Uterus (tissue), 4 donors: ENCODE results near the gene SLC25A12. TPM values are rescaled to one million over a fixed set of nuclear protein-coding genes. Genes with fewer than 3 reads are reported as not detected.

Experiments
- DNase-seq, 2 donors: peaks; one replicate each; pipeline ENCODE4 v3.0.0-alpha.2; 2019 to 2020
- H3K27ac ChIP-seq, 2 donors: fragments of 200-600 bp; sonication (generic); 1 replicate in 1 of 2; 2 replicates in 1 of 2; pipeline ENCODE4 v1.5.1; 2016 to 2018
- H3K27me3 ChIP-seq, 2 donors: fragments of 200-600 bp; sonication (generic); one replicate each; pipeline ENCODE4 v1.5.1; 2018 to 2019; ENCODE audit warnings: control low read depth in 1 of 2
- H3K36me3 ChIP-seq, 2 donors: fragments of 200-600 bp; sonication (generic); one replicate each; pipeline ENCODE4 v1.5.1; 2019; ENCODE audit warnings: control low read depth in 1 of 2
- H3K4me1 ChIP-seq, 2 donors: fragments of 200-600 bp; sonication (generic); one replicate each; pipeline ENCODE4 v1.5.1; 2018 to 2019; ENCODE audit warnings: control low read depth in 1 of 2
- H3K4me3 ChIP-seq, 2 donors: fragments of 200-600 bp; sonication (generic); 1 replicate in 1 of 2; 2 replicates in 1 of 2; pipeline ENCODE4 v1.5.1; 2018 to 2019; ENCODE audit warnings: mild to moderate bottlenecking in 1 of 2
- H3K9me3 ChIP-seq, 2 donors: fragments of 200-600 bp; sonication (generic); one replicate each; pipeline ENCODE4 v1.5.1; 2019; ENCODE audit warnings: control low read depth in 1 of 2
- CTCF ChIP-seq, 4 experiments: fragments of 200-600 bp in 2 of 4; fragments of 450-650 bp in 2 of 4; sonication (generic) in 2 of 4; IDR thresholded peaks; one replicate each; pipeline ENCODE4 v1.5.1; 2016 to 2019; ENCODE audit warnings: antibody characterized with exemption in 4 of 4, mild to moderate bottlenecking in 2 of 4, moderate library complexity in 1 of 4
- POLR2A ChIP-seq, 2 donors: fragments of 450-650 bp; IDR thresholded peaks; one replicate each; pipeline ENCODE4 v1.6.1; 2016; ENCODE audit warnings: antibody characterized with exemption in 2 of 2, mild to moderate bottlenecking in 1 of 2, moderate library complexity in 1 of 2
- intact Hi-C: fragments of 100-400 bp; cut with DNase I; formaldehyde crosslinking; loops from one replicate; pipeline ENCODE4 v1.15.1; 2023; ENCODE audit warnings: low total_unique reads
- total RNA-seq, 4 donors: library from RNA; depleted of rRNA in 3 of 4; stranded (reverse); fragments of >200 nt in 3 of 4; gene quantifications; one replicate each; pipeline versions ENCODE4 v1.1.0 to v1.2.4, GENCODE V29; 2014 to 2023
- donor health status: DM: yes; HTN: yes; CAD: no.

The SLC25A12 gene
- total RNA-seq, 4 donors from 2014 or later: 25.9 to 69.4 (median 35.3) TPM

- intact Hi-C loops: no loop called here
- no peak for DNase-seq
- Histone ChIP-seq H3K27ac (no peak overlapping the region), H3K27me3 (no peaks in the 10 kb centered on the region), H3K4me1 (no peaks in the 10 kb centered on the region), H3K9me3 (no peaks in the 10 kb centered on the region), H3K36me3 (no peaks in the 10 kb centered on the region), H3K4me3 (no peak overlapping the region)
- TF ChIP-seq CTCF (IDR thresholded peaks at IDR 0.05): no peak
- no peak for TF ChIP-seq POLR2A (IDR thresholded peaks at IDR 0.05)
Measured at GRCh38 chr2:171874963-171875362, 19.1 kb downstream of the SLC25A12 start.

DNA sequence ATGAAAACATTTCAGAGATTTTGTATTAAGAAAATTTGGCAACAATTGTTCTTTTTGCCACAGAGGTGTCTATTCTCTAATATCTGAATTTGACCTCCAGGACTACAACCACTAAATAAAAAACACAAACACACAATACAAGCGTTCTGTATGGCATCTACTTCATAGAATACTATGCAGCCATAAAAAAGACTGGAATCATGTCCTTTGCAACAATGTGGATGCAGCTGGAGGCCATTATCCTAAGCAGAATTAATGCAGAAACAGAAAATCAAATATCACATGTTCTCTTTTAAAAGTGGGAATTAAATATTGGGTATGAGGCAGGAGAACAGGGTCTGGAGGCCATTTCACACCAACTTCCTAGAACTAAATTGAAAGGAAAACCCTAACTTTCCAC lies 19.5 kb downstream of the SLC25A12 start:
- H3K4me3 ChIP-seq: no peak overlapping the region
- no peaks in the 10 kb centered on the region for H3K9me3 ChIP-seq
- no peak for DNase-seq
- intact Hi-C loops: no loop called here
- no peaks in the 10 kb centered on the region for H3K36me3 ChIP-seq
- H3K27me3 ChIP-seq: no peaks in the 10 kb centered on the region
- H3K4me1 ChIP-seq: no peaks in the 10 kb centered on the region
- TF ChIP-seq POLR2A (IDR thresholded peaks at IDR 0.05) (no peak), CTCF (IDR thresholded peaks at IDR 0.05) (no peak)
- no peak overlapping the region for H3K27ac ChIP-seq

- Histone ChIP-seq H3K4me3 (no peak overlapping the region), H3K27me3 (no peaks in the 10 kb centered on the region), H3K36me3 (no peaks in the 10 kb centered on the region), H3K9me3 (no peaks in the 10 kb centered on the region), H3K4me1 (no peaks in the 10 kb centered on the region), H3K27ac (no peak overlapping the region)
- intact Hi-C loops: no loop called here
- no peak for DNase-seq
- no peak for TF ChIP-seq CTCF (IDR thresholded peaks at IDR 0.05)
- no peak for TF ChIP-seq POLR2A (IDR thresholded peaks at IDR 0.05)
Measured at GRCh38 chr2:171864357-171864985, 29.6 kb downstream of the SLC25A12 start.

GRCh38 chr2:171862501-171862900 lies 31.5 kb downstream of the SLC25A12 start:
- Histone ChIP-seq H3K36me3 (no peaks in the 10 kb centered on the region), H3K27me3 (no peaks in the 10 kb centered on the region), H3K4me3 (no peak overlapping the region), H3K9me3 (no peaks in the 10 kb centered on the region), H3K4me1 (no peaks in the 10 kb centered on the region), H3K27ac (no peak overlapping the region)
- TF ChIP-seq CTCF (IDR thresholded peaks at IDR 0.05) (no peak), POLR2A (IDR thresholded peaks at IDR 0.05) (no peak)
- intact Hi-C loops: no loop called here
- DNase-seq: no peak

GRCh38 chr2:171858397-171858958 lies 35.6 kb downstream of the SLC25A12 start:
- intact Hi-C loops: no loop called here

More at GRCh38 chr2:171858397-171858958, 35.6 kb downstream of the SLC25A12 start:
- Histone ChIP-seq H3K9me3 (no peaks in the 10 kb centered on the region), H3K4me3 (no peak overlapping the region), H3K36me3 (no peaks in the 10 kb centered on the region), H3K27ac (no peak overlapping the region), H3K27me3 (no peaks in the 10 kb centered on the region), H3K4me1 (no peaks in the 10 kb centered on the region)
- DNase-seq: no peak
- no peak for TF ChIP-seq POLR2A (IDR thresholded peaks at IDR 0.05)
- TF ChIP-seq CTCF (IDR thresholded peaks at IDR 0.05): no peak
